Measurements from ENCODE around the gene ARID1B. TPM values are rescaled to one million over a fixed set of nuclear protein-coding genes. Genes with fewer than 3 reads are reported as not detected.

Gene ARID1B
- total and polyA plus RNA-seq, 9 of the 15 experiments (the other 6 are each of a cell fraction or from before 2014, with no cell fraction given), result 12.5 to 50.5 (median 25.8) TPM

- WGBS (ENCODE audit: insufficient coverage, low coverage, missing lambda C conversion rate), result 12% methylated on average over 10 of the region's 10 CpGs
- intact Hi-C loops (cut with micrococcal nuclease), result no loop called here
- peak; percentile 70 for TF ChIP-seq ATF3 (IDR thresholded peaks at IDR 0.05)
- no peak for TF ChIP-seq ATF3 (CRISPR knock-in tag; conservative IDR thresholded peaks at IDR 0.05)
- no peak for TF ChIP-seq IFI16 (CRISPR knock-in tag; IDR thresholded peaks at IDR 0.05)
- TF ChIP-seq ARID1B (IDR thresholded peaks at IDR 0.05), result peak; percentile 42; the same call in 1 of the 2 replicates
- TF ChIP-seq TCF7 (IDR thresholded peaks at IDR 0.05; ENCODE audit: borderline replicate concordance), result peak; percentile 91; the same call in 1 of the 2 replicates
- no peak for TF ChIP-seq PHF20 (IDR thresholded peaks at IDR 0.05; ENCODE audit: partially characterized antibody)
- 0 out of 2 replicates have a peak, but pooled peaks have one; percentile 21 for TF ChIP-seq LCOR (CRISPR knock-in tag; IDR thresholded peaks at IDR 0.05)
- TF ChIP-seq SMAD2 (IDR thresholded peaks at IDR 0.05; ENCODE audit: low read depth, low read length), result no peak
- no peak for TF ChIP-seq RFX5 (IDR thresholded peaks at IDR 0.05; ENCODE audit: low read depth, low read length)
- TF ChIP-seq MEIS2 (IDR thresholded peaks at IDR 0.05; ENCODE audit: partially characterized antibody), result peak; percentile 35
- no peak for TF ChIP-seq FIP1L1 (IDR thresholded peaks at IDR 0.05; ENCODE audit: low read depth, low read length, poor library complexity, severe bottlenecking)
- no peak for TF ChIP-seq BRD4 (IDR thresholded peaks at IDR 0.05)
- no peak for TF ChIP-seq ZNF23 (CRISPR knock-in tag; IDR thresholded peaks at IDR 0.05)
- TF ChIP-seq MAFF (IDR thresholded peaks at IDR 0.05; ENCODE audit: low read length), result no peak
- peak in 1 of 2 experiments; percentile 58; a peak in 1 of 4 replicates for TF ChIP-seq MAZ (CRISPR knock-in tag; conservative IDR thresholded peaks at IDR 0.05 in 1 of 2, IDR thresholded peaks at IDR 0.05 in 1 of 2)
- no peak for TF ChIP-seq HEY1 (CRISPR knock-in tag; IDR thresholded peaks at IDR 0.05; ENCODE audit: borderline replicate concordance)
- no peak for TF ChIP-seq ZNF24 (IDR thresholded peaks at IDR 0.05)
- TF ChIP-seq CBFA2T2 (conservative IDR thresholded peaks at IDR 0.05), result peak; percentile 39
- peak; percentile 34 to 60; a peak in 2 of 4 replicates for TF ChIP-seq KDM1A (IDR thresholded peaks at IDR 0.05)
- TF ChIP-seq HNRNPH1 (optimal IDR thresholded peaks at IDR 0.05; ENCODE audit: low read depth, low read length), result no peak
- TF ChIP-seq FOSL1 (tag; conservative IDR thresholded peaks at IDR 0.05), result peak; percentile 52; the same call in 1 of the 2 replicates
- TF ChIP-seq POLR3G (IDR thresholded peaks at IDR 0.05; ENCODE audit: extremely low read depth, insufficient read length, insufficient replicate concordance), result no peak
These were observed 132.2 kb downstream of the ARID1B start for GRCh38 chr6:156909212-156910010.

More at GRCh38 chr6:156909212-156910010, 132.2 kb downstream of the ARID1B start:
- Histone ChIP-seq H3K27ac (ENCODE audit: extremely low read depth, low read depth, low read length) (peak overlapping the region; percentile 4; the same call in 1 of the 3 replicates), H3K27me3 (ENCODE audit: control insufficient read depth in 2 of 2, insufficient read depth in 2 of 2, low read length in 2 of 2) (no peaks in the 10 kb centered on the region), H3K4me1 (replicated peaks in 1 of 2; ENCODE audit: control insufficient read depth in 2 of 2, insufficient read depth in 2 of 2, low read length in 2 of 2) (peaks cover 5 to 26% of the 10 kb centered on the region in 2 experiments; a peak in 4 of 5 replicates), H3K4me3 (no peak overlapping the region), H3K79me2 (ENCODE audit: control insufficient read depth, insufficient read depth, low read length) (peaks cover 20% of the 10 kb centered on the region; the same call in 1 of the 3 replicates), H3K9me1 (ENCODE audit: control insufficient read depth, insufficient read depth, low read length) (no peaks in the 10 kb centered on the region), H3K36me3 (ENCODE audit: control insufficient read depth, insufficient read depth, low read length) (peaks cover 2% of the 10 kb centered on the region; the same call in 1 of the 3 replicates), H2AFZ (ENCODE audit: low read depth, low read length) (no peak overlapping the region), H4K20me1 (replicated peaks; ENCODE audit: control insufficient read depth, insufficient read depth, low read length) (peaks cover 7% of the 10 kb centered on the region), H3K9me3 (replicated peaks; ENCODE audit: control insufficient read depth, insufficient read depth, low read depth, low read length) (no peaks in the 10 kb centered on the region), H3K9ac (ENCODE audit: insufficient read depth in 1 of 2, low read depth in 2 of 2, low read length in 2 of 2) (no peak overlapping the region), H3K4me2 (ENCODE audit: insufficient read depth, low read length) (no peak overlapping the region)
- peak in 1 of 4 experiments; percentile 41 for DNase-seq (ENCODE audit: extremely low read depth in 1 of 4, low spot score in 3 of 4)
- CTCF ChIA-PET (ENCODE audit: low intra/inter-chr PET ratio), result no interaction called here
- no TSS peak for BruUV-seq (replicated peaks)
- POLR2A ChIA-PET, result interaction anchor here (0.7 to 1.2 kb wide), 6 partner anchors 9 to 124 kb away, joined by 3 to 4 read pairs (median 3); no protein-coding TSS in a partner anchor
- peak; percentile 46 for FAIRE-seq
- peak; percentile 54 for ATAC-seq
- in situ Hi-C loops (cut with MboI), result no loop called here
